ACC112 (cell line): ENCODE results near the gene PYCARD.
"Not testable (repeated sequence)": the region's sequence is repeated elsewhere in the genome, so short reads cannot be mapped to it uniquely, and the experiment has no call there.

ENCODE experiments used
- H2AFZ ChIP-seq: fragments of 200-600 bp; sonication (generic); one replicate; pipeline ENCODE4 v1.6.0; 2017; ENCODE audit warnings: antibody characterized with exemption, low read length; ENCODE audit not compliant: unreplicated experiment
- H3K27ac ChIP-seq: fragments of 200-600 bp; sonication (generic); 2 replicates; pipeline ENCODE4 v1.5.1; 2014; ENCODE audit warnings: low read depth, mild to moderate bottlenecking, antibody characterized with exemption, low read length, moderate library complexity
- H3K27me3 ChIP-seq: fragments of 200-600 bp; sonication (generic); 2 replicates; pipeline ENCODE4 v1.6.1; 2014; ENCODE audit warnings: mild to moderate bottlenecking, antibody characterized with exemption, low read length, moderate library complexity, mixed read lengths; ENCODE audit not compliant: insufficient read depth
- H3K36me3 ChIP-seq: fragments of 200-600 bp; sonication (generic); 2 replicates; pipeline ENCODE4 v1.6.1; 2016; ENCODE audit warnings: mild to moderate bottlenecking, antibody characterized with exemption, low read length, moderate library complexity, mixed read lengths; ENCODE audit not compliant: insufficient read depth
- H3K4me1 ChIP-seq: fragments of 200-600 bp; sonication (generic); one replicate; pipeline ENCODE4 v1.6.1; 2016; ENCODE audit warnings: low read length, mixed read lengths; ENCODE audit not compliant: insufficient read depth, unreplicated experiment, control insufficient read depth
- H3K4me3 ChIP-seq: fragments of 200-600 bp; sonication (generic); 2 replicates; pipeline ENCODE4 v1.5.1; 2014; ENCODE audit warnings: mild to moderate bottlenecking, low read depth, low read length
- H3K79me2 ChIP-seq: fragments of 200-600 bp; sonication (generic); one replicate; pipeline ENCODE4 v1.6.0; 2016; ENCODE audit warnings: low read length; ENCODE audit not compliant: control insufficient read depth, unreplicated experiment, insufficient read depth

Gene PYCARD

GRCh38 chr16:31202414-31203375, at the start of gene PYCARD:
Gene PYCARD (minus strand): TSS chr16:31202760. CDS start chr16:31202690, 70 bp downstream.
- peaks cover 17% of the 10 kb centered on the region for H3K4me1 ChIP-seq
- no peaks in the 10 kb centered on the region for H3K79me2 ChIP-seq
- H3K27me3 ChIP-seq, result peaks cover 11% of the 10 kb centered on the region
- H3K27ac ChIP-seq, result 0 out of 2 replicates have a peak within 1 kb of the TSS, but pooled peaks have one; percentile 6
- peak within 1 kb of the TSS; percentile 80 for H2AFZ ChIP-seq
- H3K4me3 ChIP-seq, result peak within 1 kb of the TSS; percentile 88
- H3K36me3 ChIP-seq, result no peaks in the 10 kb centered on the region

GRCh38 chr16:31251435-31251834, 48.9 kb upstream of the PYCARD start:
- H2AFZ ChIP-seq, result no peak overlapping the region
- H3K27ac ChIP-seq, result no peak overlapping the region
- no peaks in the 10 kb centered on the region for H3K79me2 ChIP-seq
- H3K4me3 ChIP-seq, result no peak overlapping the region
- H3K36me3 ChIP-seq, result no peaks in the 10 kb centered on the region
- no peaks in the 10 kb centered on the region for H3K4me1 ChIP-seq
- H3K27me3 ChIP-seq, result peaks cover 39% of the 10 kb centered on the region

GRCh38 chr16:31250782-31251384, 48.3 kb upstream of the PYCARD start:
- Histone ChIP-seq H2AFZ (no peak overlapping the region), H3K27me3 (peaks cover 39% of the 10 kb centered on the region), H3K36me3 (no peaks in the 10 kb centered on the region), H3K4me1 (no peaks in the 10 kb centered on the region), H3K79me2 (no peaks in the 10 kb centered on the region), H3K4me3 (no peak overlapping the region), H3K27ac (no peak overlapping the region)

- Histone ChIP-seq H3K27ac (no peak overlapping the region), H3K79me2 (no peaks in the 10 kb centered on the region), H3K36me3 (no peaks in the 10 kb centered on the region), H3K27me3 (peaks cover 45% of the 10 kb centered on the region), H2AFZ (no peak overlapping the region), H3K4me3 (no peak overlapping the region), H3K4me1 (no peaks in the 10 kb centered on the region)
Measured at GRCh38 chr16:31248344-31248743, 45.8 kb upstream of the PYCARD start.

- Histone ChIP-seq H3K27me3 (peaks cover 57% of the 10 kb centered on the region), H3K79me2 (no peaks in the 10 kb centered on the region), H3K4me3 (no peak overlapping the region), H2AFZ (no peak overlapping the region), H3K4me1 (no peaks in the 10 kb centered on the region), H3K36me3 (no peaks in the 10 kb centered on the region), H3K27ac (no peak overlapping the region)
Measured at GRCh38 chr16:31246296-31246695, 43.7 kb upstream of the PYCARD start.

GRCh38 chr16:31245598-31245997, 43.0 kb upstream of the PYCARD start:
- H2AFZ ChIP-seq, H3K27ac ChIP-seq, H3K36me3 ChIP-seq, H3K79me2 ChIP-seq, H3K4me1 ChIP-seq, H3K4me3 ChIP-seq: not testable (repeated sequence)
- peaks cover 62% of the 10 kb centered on the region for H3K27me3 ChIP-seq

- H3K4me1 ChIP-seq, result no peaks in the 10 kb centered on the region
- H3K79me2 ChIP-seq, result no peaks in the 10 kb centered on the region
- H2AFZ ChIP-seq, result no peak overlapping the region
- H3K27me3 ChIP-seq, result peaks cover 74% of the 10 kb centered on the region
- no peaks in the 10 kb centered on the region for H3K36me3 ChIP-seq
- no peak overlapping the region for H3K27ac ChIP-seq
- H3K4me3 ChIP-seq, result no peak overlapping the region
Measured at GRCh38 chr16:31243734-31244670, 41.4 kb upstream of the PYCARD start.

- no peak overlapping the region for H2AFZ ChIP-seq
- H3K79me2 ChIP-seq, result no peaks in the 10 kb centered on the region
- H3K4me3 ChIP-seq, result no peak overlapping the region
- no peak overlapping the region for H3K27ac ChIP-seq
- peaks cover 65% of the 10 kb centered on the region for H3K27me3 ChIP-seq
- no peaks in the 10 kb centered on the region for H3K36me3 ChIP-seq
- no peaks in the 10 kb centered on the region for H3K4me1 ChIP-seq
Measured at GRCh38 chr16:31242206-31242605, 39.6 kb upstream of the PYCARD start.

- Histone ChIP-seq H3K4me3 (no peak overlapping the region), H3K79me2 (no peaks in the 10 kb centered on the region), H3K27ac (no peak overlapping the region), H2AFZ (no peak overlapping the region), H3K27me3 (peaks cover 45% of the 10 kb centered on the region), H3K4me1 (no peaks in the 10 kb centered on the region), H3K36me3 (no peaks in the 10 kb centered on the region)
Measured at GRCh38 chr16:31238041-31238440, 35.5 kb upstream of the PYCARD start.

GRCh38 chr16:31229501-31229900, 26.9 kb upstream of the PYCARD start:
- Histone ChIP-seq H3K79me2 (no peaks in the 10 kb centered on the region), H3K4me3 (no peak overlapping the region), H3K4me1 (peaks cover 3% of the 10 kb centered on the region), H3K27ac (no peak overlapping the region), H3K36me3 (no peaks in the 10 kb centered on the region), H3K27me3 (0 out of 2 replicates have a peak, but pooled peaks cover 3% of the 10 kb centered on the region), H2AFZ (no peak overlapping the region)
